Adrenal gland (tissue), 19 donors: Measurements from ENCODE around the gene GABRB3. TPM values are rescaled to one million over a fixed set of nuclear protein-coding genes. Genes with fewer than 3 reads are reported as not detected.

ENCODE experiments used
- DNase-seq, 7 donors: peaks; one replicate each; pipeline ENCODE4 v3.0.0-alpha.2; 2019 to 2020
- H3K27ac ChIP-seq, 5 donors: fragments of 200-600 bp; sonication (generic) in 4 of 5; 1 replicate in 3 of 5; 2 replicates in 2 of 5; pipeline versions ENCODE4 v1.5.1 to v1.8.0; 2016 to 2020; ENCODE audit warnings: mild to moderate bottlenecking in 1 of 5
- H3K27me3 ChIP-seq: fragments of 200-600 bp; 2 replicates; pipeline ENCODE4 v1.8.0; 2021
- H3K36me3 ChIP-seq, 2 donors: fragments of 200-600 bp; replicated peaks in 1 of 2; 1 replicate in 1 of 2; 2 replicates in 1 of 2; pipeline versions ENCODE4 v1.5.1 to v1.8.0; 2018 to 2022
- H3K4me1 ChIP-seq, 2 donors: fragments of 200-600 bp; replicated peaks in 1 of 2; 1 replicate in 1 of 2; 2 replicates in 1 of 2; pipeline versions ENCODE4 v1.5.1 to v1.8.0; 2018 to 2021
- H3K4me3 ChIP-seq, 4 donors: fragments of 200-600 bp; sonication (generic) in 3 of 4; one replicate each; pipeline ENCODE4 v1.5.1; 2016 to 2018
- H3K9me3 ChIP-seq, 3 donors: fragments of 200-600 bp; sonication (generic) in 1 of 3; replicated peaks in 1 of 3; 1 replicate in 2 of 3; 2 replicates in 1 of 3; pipeline versions ENCODE4 v1.5.1 to v1.8.0; 2016 to 2021
- CTCF ChIP-seq, 6 experiments: fragments of 450-650 bp in 4 of 6; fragments of 200-600 bp in 2 of 6; sonication (generic) in 1 of 6; IDR thresholded peaks; 1 replicate in 5 of 6; 2 replicates in 1 of 6; pipeline versions ENCODE4 v1.5.1 to v1.8.0; 2016 to 2021; ENCODE audit warnings: antibody characterized with exemption in 6 of 6, mild to moderate bottlenecking in 2 of 6, moderate library complexity in 1 of 6
- POLR2A ChIP-seq, 2 donors: fragments of 450-650 bp; IDR thresholded peaks; one replicate each; pipeline ENCODE4 v1.6.1; 2017; ENCODE audit warnings: antibody characterized with exemption in 2 of 2, mild to moderate bottlenecking in 2 of 2, moderate library complexity in 1 of 2
- WGBS, 4 donors: extraction: QIAGEN DNeasy Blood & Tissue Kit in 2 of 4; methylation state at CpG; one replicate each; pipeline versions ENCODE4 v1.1.5 to v1.1.7; 2013 to 2017; 5-methylcytosine and 5-hydroxymethylcytosine counted together
- intact Hi-C, 2 donors: fragments of 100-400 bp; cut with DNase I; formaldehyde crosslinking; loops; one replicate each; pipeline versions ENCODE4 v1.14.1 to v1.15.0; 2022 to 2023
- long read RNA-seq, 10 donors: library from polyadenylated mRNA in 3 of 10; unstranded in 2 of 10; stranded (forward) in 1 of 10; transcript quantifications; one replicate each; pipeline ENCODE4 v2.0.0 and lab custom pipeline, GENCODE V29; 2021 to 2026
- polyA plus RNA-seq, 3 donors: library from polyadenylated mRNA; stranded (reverse); fragments of 200-250 nt in 2 of 3; fragments of 350-450 nt in 1 of 3; fragmentation: Illumina TruSeq in 1 of 3; extraction: RNeasy Lipid Tissue Mini Kit (QIAGEN cat#74804) in 1 of 3; gene quantifications; one replicate each; pipeline ENCODE4 v1.2.3, GENCODE V29; 2013 to 2014
- total RNA-seq, 9 donors: library from RNA; depleted of rRNA in 4 of 9; stranded (reverse); fragments of >200 nt in 4 of 9; fragments of 120-200 nt in 1 of 9; fragmentation: NEBNext Ultra II Directional in 1 of 9; extraction: Animal tissue kit (Norgen Biotek cat#: 25700) in 1 of 9; gene quantifications; one replicate each; pipeline versions ENCODE4 v1.1.0 to v1.2.4, GENCODE V29; 2013 to 2023
- donor health status: healthy with polysubstance abuse.
- donor health status: Bipolar disorder and iron deficiency.
- donor health status: DM: yes; HTN: yes; CAD: no.
- donor health status: DM: no; HTN: no; CAD: no.
- donor health status: DM: no; HTN: no; CAD: no.
- donor health status: DM: yes; HTN: yes; CAD: no.

Gene GABRB3
- total RNA-seq (10 to 100 TPM in 1 of 9 donors, 1 to 10 TPM in 7, under 1 TPM in 1; 0.95 to 13.3 (median 3.1) TPM), polyA plus RNA-seq (10 to 100 TPM in 1 of 3 donors, 1 to 10 TPM in 2; 1.1 to 11.3 (median 2.6) TPM)
- long read RNA-seq, donor 1 = 0 reads
- long read RNA-seq, donor 2 = 0 reads
- long read RNA-seq, donor 3, partial matches to known transcripts = 0 of 2 reads
- long read RNA-seq, donor 3, other reads (novel, unspliced or antisense) = 0 of 2 reads
- long read RNA-seq, donor 4, partial matches to known transcripts = 0 of 1 reads
- long read RNA-seq, donor 4, other reads (novel, unspliced or antisense) = 1 of 1 reads
- long read RNA-seq, donor 5, full-length matches to known transcripts = 2 of 3 reads
- long read RNA-seq, donor 5, partial matches to known transcripts = 0 of 3 reads
- long read RNA-seq, donor 5, other reads (novel, unspliced or antisense) = 1 of 3 reads
- long read RNA-seq, donor 6, partial matches to known transcripts = 0 of 1 reads
- long read RNA-seq, donor 6, other reads (novel, unspliced or antisense) = 1 of 1 reads
- long read RNA-seq, donor 7, partial matches to known transcripts = 0 of 1 reads
- long read RNA-seq, donor 7, other reads (novel, unspliced or antisense) = 0 of 1 reads
- long read RNA-seq, donor 8 = 0 reads
- long read RNA-seq, donor 9, partial matches to known transcripts = 0 of 3 reads
- long read RNA-seq, donor 9, other reads (novel, unspliced or antisense) = 0 of 3 reads
- long read RNA-seq, donor 10, full-length matches to known transcripts = 3 of 3 reads
- long read RNA-seq, donor 10, partial matches to known transcripts = 0 of 3 reads
- long read RNA-seq, donor 10, other reads (novel, unspliced or antisense) = 0 of 3 reads

- no peak for DNase-seq
- 2 to 3% methylated on average over 85 to 111 of the region's 112 CpGs; no CpG with 5 or more reads in 2 of the 4 donors for WGBS, 4 donors
- H3K4me1 ChIP-seq = peaks cover 3 to 14% of the 10 kb centered on the region in 2 donors
- H3K27ac ChIP-seq = peak within 1 kb of the TSS in 1 of 5 donors; percentile 23
- H3K36me3 ChIP-seq = no peaks in the 10 kb centered on the region
- H3K27me3 ChIP-seq = peaks cover 12% of the 10 kb centered on the region
- intact Hi-C loops = no loop called here
- peak within 1 kb of the TSS in 2 of 4 donors; percentile 8 to 62 for H3K4me3 ChIP-seq
- TF ChIP-seq POLR2A (IDR thresholded peaks at IDR 0.05) (no peak), CTCF (IDR thresholded peaks at IDR 0.05) (no peak)
- H3K9me3 ChIP-seq = no peaks in the 10 kb centered on the region
Measured at GRCh38 chr15:26772154-26773066, at the start of gene GABRB3. GABRB3 (minus strand) TSS chr15:26773066.

GRCh38 chr15:26807517-26808427, 34.9 kb upstream of the GABRB3 start:
- Histone ChIP-seq H3K36me3 (no peaks in the 10 kb centered on the region), H3K9me3 (no peaks in the 10 kb centered on the region), H3K27ac (no peak overlapping the region), H3K27me3 (no peaks in the 10 kb centered on the region), H3K4me3 (no peak overlapping the region), H3K4me1 (no peaks in the 10 kb centered on the region)
- no peak for TF ChIP-seq CTCF (IDR thresholded peaks at IDR 0.05)
- TF ChIP-seq POLR2A (IDR thresholded peaks at IDR 0.05) = no peak
- WGBS, 4 donors = 57 to 61% (median 57%) methylated on average over 15 of the region's 15 CpGs
- intact Hi-C loops = no loop called here
- no peak for DNase-seq

GRCh38 chr15:26806574-26806973, 33.7 kb upstream of the GABRB3 start:
- DNase-seq = no peak
- Histone ChIP-seq H3K4me1 (no peaks in the 10 kb centered on the region), H3K9me3 (peaks cover 0 to 1% (median 0%) of the 10 kb centered on the region in 3 donors), H3K27ac (no peak overlapping the region), H3K4me3 (no peak overlapping the region), H3K36me3 (no peaks in the 10 kb centered on the region), H3K27me3 (no peaks in the 10 kb centered on the region)
- TF ChIP-seq CTCF (IDR thresholded peaks at IDR 0.05) = no peak
- no peak for TF ChIP-seq POLR2A (IDR thresholded peaks at IDR 0.05)
- 82 to 87% (median 86%) methylated on average over 5 of the region's 5 CpGs for WGBS, 4 donors
- intact Hi-C loops = no loop called here
